ENCODE measurements around the gene NCKIPSD.

GRCh38 chr3:48647714-48648113 lies 38.0 kb downstream of the NCKIPSD start:
- TF ChIP-seq CTCF (IDR thresholded peaks at IDR 0.05; ENCODE audit: low read depth, low read length) (no peak), EZH2phosphoT487 (IDR thresholded peaks at IDR 0.05; ENCODE audit: low read depth) (no peak)
